HepG2 (cell line): Measurements from ENCODE around the gene IFT27. TPM values are rescaled to one million over a fixed set of nuclear protein-coding genes. Genes with fewer than 3 reads are reported as not detected.

Source experiments
- ATAC-seq: fragments of 200-7000 bp; cut with Tn5 transposase; 3 replicates; pipeline ENCODE4 v1.9.1; 2020; ENCODE audit warnings: mild to moderate bottlenecking, moderate library complexity
- BruUV-seq: library from RNA; stranded (reverse); fragments of 400-500 nt; replicated peaks from 2 replicates; lab custom pipeline; 2021; lab: Mats Ljungman, UMichigan
- CTCF ChIA-PET: fragments of 300-600 bp; formaldehyde crosslinking; extraction: SDS; loops from one replicate; lab custom pipeline; 2021; ENCODE audit warnings: low total read pairs, inconsistent platforms, low intra/inter-chr PET ratio; lab: Yijun Ruan, JAX
- POLR2A ChIA-PET: fragments of 350-600 bp; sonication (Branson Sonifier 250); formaldehyde crosslinking; loops from one replicate; lab custom pipeline; 2020; ENCODE audit warnings: antibody characterized with exemption, inconsistent platforms; lab: Yijun Ruan, JAX
- DNase-seq: peaks from one replicate; pipeline ENCODE4 v3.0.0-alpha.2; 2015; ENCODE audit warnings: low spot score
- FAIRE-seq: peaks from 3 replicates; lab custom pipeline; 2011; peaks lifted over from hg19 to GRCh38; lab: Jason Lieb, UNC
- H2AFZ ChIP-seq: one replicate; pipeline ENCODE4 v1.6.1; 2011; ENCODE audit warnings: low read length, inconsistent platforms
- H3K27ac ChIP-seq: fragments of 300-600 bp; 3 replicates; pipeline ENCODE4 v1.8.0; 2011; ENCODE audit warnings: mixed run types, mild to moderate bottlenecking, mixed read lengths, low read length, inconsistent platforms; ENCODE audit not compliant: insufficient read depth; ENCODE audit errors: extremely low read length
- H3K27me3 ChIP-seq, 2 experiments: fragments of 200-600 bp in 1 of 2; 2 replicates in 1 of 2; 3 replicates in 1 of 2; pipeline versions ENCODE4 v1.6.0 to v1.8.0; 2011; ENCODE audit warnings: low read length in 2 of 2, mild to moderate bottlenecking in 2 of 2, moderate library complexity in 2 of 2, inconsistent platforms in 1 of 2; ENCODE audit not compliant: insufficient read depth in 2 of 2, control insufficient read depth in 1 of 2
- H3K36me3 ChIP-seq, 2 experiments: fragments of 200-600 bp in 1 of 2; replicated peaks in 1 of 2; 2 replicates in 1 of 2; 3 replicates in 1 of 2; pipeline versions ENCODE4 v1.5.1 to v1.8.0; 2011; ENCODE audit warnings: low read length in 2 of 2, inconsistent platforms in 1 of 2; ENCODE audit not compliant: insufficient read depth in 2 of 2, control insufficient read depth in 1 of 2
- H3K4me1 ChIP-seq: 2 replicates; pipeline ENCODE4 v1.5.1; 2012; ENCODE audit warnings: low read length, inconsistent platforms; ENCODE audit not compliant: insufficient read depth
- H3K4me2 ChIP-seq: 2 replicates; pipeline ENCODE4 v1.6.0; 2011; ENCODE audit warnings: low read depth, low read length, inconsistent platforms
- H3K4me3 ChIP-seq, 3 experiments: fragments of 200-600 bp in 1 of 3; sonication (generic), shearing (Covaris generic) in 1 of 3; replicated peaks in 1 of 3; 2 replicates each; pipeline ENCODE4 v1.5.1; 2011 to 2016; ENCODE audit warnings: low read length in 3 of 3, inconsistent platforms in 2 of 3, low read depth in 2 of 3, mild to moderate bottlenecking in 2 of 3, control low read depth in 1 of 3, mixed read lengths in 1 of 3; ENCODE audit not compliant: insufficient read depth in 1 of 3
- H3K79me2 ChIP-seq: one replicate; pipeline ENCODE4 v1.6.1; 2011; ENCODE audit warnings: low read length, inconsistent platforms; ENCODE audit not compliant: insufficient read depth
- H3K9ac ChIP-seq: 2 replicates; pipeline ENCODE4 v1.6.0; 2011; ENCODE audit warnings: mild to moderate bottlenecking, low read depth, low read length, inconsistent platforms; ENCODE audit not compliant: insufficient read depth
- H3K9me3 ChIP-seq: 2 replicates; pipeline ENCODE4 v1.5.1; 2012; ENCODE audit warnings: mild to moderate bottlenecking, low read length
- H4K20me1 ChIP-seq: 2 replicates; pipeline ENCODE4 v1.6.0; 2011; ENCODE audit warnings: inconsistent platforms, mild to moderate bottlenecking, low read length, moderate library complexity; ENCODE audit not compliant: insufficient read depth
- HNF4A ChIP-seq: sonication (generic); formaldehyde crosslinking; IDR thresholded peaks from 2 replicates; pipeline ENCODE4 v1.4.0; 2020; ENCODE audit warnings: missing genetic modification reagents
- NFKB2 ChIP-seq: sonication (generic); formaldehyde crosslinking; IDR thresholded peaks from 2 replicates; pipeline ENCODE4 v1.4.0; 2020; ENCODE audit warnings: missing genetic modification reagents, borderline replicate concordance
- SMC3 ChIP-seq: IDR thresholded peaks from 2 replicates; pipeline ENCODE4 v1.6.1; 2011; ENCODE audit warnings: low read length, improper control_type of control experiment
- XBP1 ChIP-seq: sonication (generic); formaldehyde crosslinking; IDR thresholded peaks from 2 replicates; pipeline ENCODE4 v1.5.0; 2020; ENCODE audit warnings: missing genetic modification reagents
- ZNF501 ChIP-seq: sonication (generic); formaldehyde crosslinking; IDR thresholded peaks from 2 replicates; pipeline ENCODE4 v1.5.1; 2020; ENCODE audit warnings: mild to moderate bottlenecking, moderate library complexity, missing genetic modification reagents
- ZNF780A ChIP-seq: sonication (generic); formaldehyde crosslinking; IDR thresholded peaks from 2 replicates; pipeline ENCODE4 v1.8.0; 2022; ENCODE audit warnings: mild to moderate bottlenecking, missing genetic modification reagents, moderate library complexity
- WGBS: methylation state at CpG from one replicate; pipeline ENCODE4 v1.1.6; 2017; ENCODE audit warnings: low lambda C conversion rate; 5-methylcytosine and 5-hydroxymethylcytosine counted together
- in situ Hi-C: cut with HindIII; loops from 2 replicates; pipeline ENCODE4 v1.10.0; 2017; ENCODE audit warnings: low pct_unique_long_range_greater_than_20kb; ENCODE audit not compliant: extremely low pct_ligation_motif_present
- intact Hi-C: fragments of 100-400 bp; cut with micrococcal nuclease; formaldehyde crosslinking; loops from one replicate; pipeline ENCODE4 v1.10.0; 2022; ENCODE audit not compliant: unreplicated experiment
- polyA plus RNA-seq, 8 experiments: library from polyadenylated mRNA; depleted of rRNA in 3 of 8; stranded (reverse) in 7 of 8; unstranded in 1 of 8; fragments of >200 nt; fragmentation: Illumina TruSeq in 4 of 8; extraction: Trizol in 4 of 8; gene quantifications; 2 replicates each; pipeline versions ENCODE4 v1.2.1 to v1.2.3, GENCODE V29; 2011 to 2016; ENCODE audit warnings: low read depth in 4 of 8, missing spikeins in 1 of 8, mixed read lengths in 1 of 8; ENCODE audit not compliant: insufficient read depth in 1 of 8
- total RNA-seq, 5 experiments: library from RNA; depleted of rRNA; stranded (reverse); fragments of >200 nt; fragmentation: Illumina TruSeq; extraction: Trizol; gene quantifications; 2 replicates each; pipeline ENCODE4 v1.2.3, GENCODE V29; 2016; ENCODE audit warnings: low read depth in 1 of 5
- TF ChIP-seq, protein P1 (sequence below): sonication (generic); formaldehyde crosslinking; IDR thresholded peaks from 2 replicates; pipeline ENCODE4 v1.8.1; 2023; ENCODE audit warnings: mild to moderate bottlenecking, missing genetic modification reagents, borderline replicate concordance
- TF ChIP-seq, protein P2 (sequence below): sonication (generic); formaldehyde crosslinking; IDR thresholded peaks from 2 replicates; pipeline ENCODE4 v1.5.0; 2020; ENCODE audit warnings: missing genetic modification reagents, mild to moderate bottlenecking, borderline replicate concordance

Gene IFT27
- total and polyA plus RNA-seq, 2 of the 13 experiments (the other 11 are each of a cell fraction or from before 2014, with no cell fraction given): 0.25 to 0.33 TPM

DNA sequence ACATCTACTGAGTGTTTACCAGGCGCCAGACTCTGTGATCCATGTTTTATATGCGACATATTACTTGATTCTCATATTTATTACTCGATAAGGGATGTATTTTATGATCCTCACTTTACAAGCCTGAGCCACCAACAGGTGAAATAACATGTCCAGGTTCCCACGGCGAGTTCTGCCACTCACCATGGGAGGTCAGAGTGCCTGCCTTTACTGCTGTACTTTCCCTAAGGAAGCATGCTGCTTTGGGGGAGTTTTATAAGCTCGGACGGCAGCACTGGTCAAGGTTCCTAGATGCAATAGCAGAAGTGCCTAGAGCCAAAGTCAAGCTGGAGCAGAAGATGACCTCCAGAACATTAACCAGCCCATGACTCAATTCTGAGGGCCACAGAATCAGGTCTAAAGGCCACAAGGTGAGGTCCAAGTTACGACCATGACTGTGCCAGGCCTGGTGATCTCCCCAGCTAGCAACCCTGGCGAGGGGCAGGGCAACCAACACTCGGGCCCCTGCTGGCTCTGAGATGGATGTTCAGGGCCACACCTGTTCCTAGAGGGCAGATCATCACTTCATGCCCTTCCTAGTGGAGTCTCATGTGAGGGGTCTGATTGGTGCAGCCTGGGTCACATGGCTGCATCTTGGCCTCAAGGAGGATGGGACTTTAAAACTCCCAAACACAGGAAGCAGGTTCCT lies 14.2 kb downstream of the IFT27 start (continued):
- TF ChIP-seq NFKB2 (CRISPR knock-in tag) (no peak), ZNF780A (no peak), HNF4A (CRISPR knock-in tag) (no peak)
- TF ChIP-seq, protein P1, sequence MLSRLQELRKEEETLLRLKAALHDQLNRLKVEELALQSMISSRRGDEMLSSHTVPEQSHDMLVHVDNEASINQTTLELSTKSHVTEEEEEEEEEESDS (CRISPR knock-in tag): no peak
- TF ChIP-seq, all 625 proteins: peak for 0

DNA sequence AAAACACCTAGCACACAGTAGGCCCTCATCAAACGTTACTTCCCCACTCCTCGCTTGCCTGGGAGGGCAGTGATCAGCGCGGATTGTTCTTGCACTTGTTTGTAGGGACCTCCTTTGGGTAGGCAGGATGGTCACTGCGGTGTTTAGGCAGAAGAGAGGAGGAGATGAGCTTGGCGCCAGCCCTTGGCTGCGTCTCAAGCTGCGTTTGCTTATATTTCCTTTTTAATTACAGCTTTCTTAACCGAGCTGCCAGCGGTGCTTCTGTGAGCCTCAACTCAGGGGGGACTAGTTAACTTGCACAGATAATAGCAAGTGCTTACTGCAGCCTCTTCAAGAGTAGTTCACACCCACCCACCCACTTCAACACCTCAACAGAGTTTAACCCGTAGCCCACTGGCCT lies 15.1 kb downstream of the IFT27 start:
- no peak overlapping the region for H3K27ac ChIP-seq
- POLR2A ChIA-PET: no interaction called here
- no peaks in the 10 kb centered on the region for H3K4me1 ChIP-seq
- intact Hi-C loops (no loop called here), in situ Hi-C loops (no loop called here)
- 46% methylated on average over 10 of the region's 11 CpGs for WGBS
- TF ChIP-seq ZNF501 (no peak), SMC3 (no peak), XBP1 (CRISPR knock-in tag) (no peak)
- TF ChIP-seq, protein P2, sequence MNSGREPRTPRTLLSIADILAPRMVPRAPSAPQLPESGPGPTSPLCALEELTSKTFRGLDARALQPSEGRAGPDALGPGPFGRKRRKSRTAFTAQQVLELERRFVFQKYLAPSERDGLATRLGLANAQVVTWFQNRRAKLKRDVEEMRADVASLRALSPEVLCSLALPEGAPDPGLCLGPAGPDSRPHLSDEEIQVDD (CRISPR knock-in tag): no peak
- H3K79me2 ChIP-seq: no peaks in the 10 kb centered on the region
- FAIRE-seq: no peak
- no peaks in the 10 kb centered on the region for H4K20me1 ChIP-seq
- DNase-seq: no peak
- H3K9me3 ChIP-seq: no peaks in the 10 kb centered on the region
- CTCF ChIA-PET: no interaction called here
- H3K27me3 ChIP-seq: peaks cover 4 to 69% of the 10 kb centered on the region in 2 experiments
- no peak overlapping the region for H3K4me2 ChIP-seq
- H3K4me3 ChIP-seq: no peak overlapping the region
- H3K9ac ChIP-seq: no peak overlapping the region
- BruUV-seq: no TSS peak
- no peaks in the 10 kb centered on the region for H3K36me3 ChIP-seq
- ATAC-seq: no peak
- no peak overlapping the region for H2AFZ ChIP-seq
